ENCODE data around the gene CCL22.
A peak's percentile ranks its signal among the peaks of the same experiment; 100 is the strongest.
"Not testable (repeated sequence)": the region's sequence is repeated elsewhere in the genome, so short reads cannot be mapped to it uniquely, and the experiment has no call there.

Gene CCL22

GRCh38 chr16:57372372-57373116 is 14.0 kb downstream of the CCL22 start, which contains the start of gene CX3CL1:
TSS of gene CX3CL1 (plus strand) at chr16:57372490. CDS start at chr16:57372569, 79 bp downstream.
- no peak for TF ChIP-seq CTCF (IDR thresholded peaks at IDR 0.05; ENCODE audit: control extremely low read depth, extremely low read depth, low read depth, missing control alignments)
- POLR2A ChIA-PET = interaction anchor here (1.0 kb wide), 3 partner anchors 14 to 29 kb away, joined by 3 to 6 read pairs (median 3); no protein-coding TSS in a partner anchor
- CTCF ChIA-PET = interaction anchor here (1.0 to 10.2 kb wide), 4 partner anchors 10 to 72 kb away, joined by 5 to 87 read pairs (median 7); no protein-coding TSS in a partner anchor
- no peak for DNase-seq (ENCODE audit: extremely low spot score)

- ChIA-PET CTCF (interaction anchor here (0.9 to 10.2 kb wide), 4 partner anchors 10 to 72 kb away, joined by 3 to 87 read pairs (median 7); no protein-coding TSS in a partner anchor), POLR2A (interaction anchor here (1.0 kb wide), 3 partner anchors 13 to 28 kb away, joined by 3 to 6 read pairs (median 3); no protein-coding TSS in a partner anchor)
- no peak for TF ChIP-seq CTCF (IDR thresholded peaks at IDR 0.05; ENCODE audit: control extremely low read depth, extremely low read depth, low read depth, missing control alignments)
- DNase-seq (ENCODE audit: extremely low spot score) = peak; percentile 19
Measured at GRCh38 chr16:57373117-57373947, 14.7 kb downstream of the CCL22 start.

GRCh38 chr16:57374067-57374534 is 15.5 kb downstream of the CCL22 start:
- CTCF ChIA-PET = interaction anchor here (0.9 to 10.2 kb wide), 4 partner anchors 28 to 73 kb away, joined by 3 to 87 read pairs (median 4); no protein-coding TSS in a partner anchor
- no peak for TF ChIP-seq CTCF (IDR thresholded peaks at IDR 0.05; ENCODE audit: control extremely low read depth, extremely low read depth, low read depth, missing control alignments)
- POLR2A ChIA-PET = no interaction called here
- DNase-seq (ENCODE audit: extremely low spot score) = peak; percentile 28

- DNase-seq (ENCODE audit: extremely low spot score) = peak; percentile 2
- CTCF ChIA-PET = interaction anchor here (1.0 to 10.2 kb wide), 7 partner anchors 10 to 74 kb away, joined by 3 to 87 read pairs (median 4); partner anchors contain the start of gene CCL22
- POLR2A ChIA-PET = not testable (repeated sequence)
Measured at GRCh38 chr16:57374925-57375465, 16.4 kb downstream of the CCL22 start.

GRCh38 chr16:57376313-57376818 is 17.8 kb downstream of the CCL22 start:
- ChIA-PET CTCF (interaction anchor here (1.3 to 10.2 kb wide), 5 partner anchors 11 to 76 kb away, joined by 3 to 87 read pairs (median 6); partner anchors contain the start of gene CCL22), POLR2A (no interaction called here)
- no peak for TF ChIP-seq CTCF (IDR thresholded peaks at IDR 0.05; ENCODE audit: control extremely low read depth, extremely low read depth, low read depth, missing control alignments)
- DNase-seq (ENCODE audit: extremely low spot score) = no peak

- DNase-seq (ENCODE audit: extremely low spot score) = peak; percentile 86
- CTCF ChIA-PET = interaction anchor here (0.7 to 10.2 kb wide), 16 partner anchors 9 to 145 kb away, joined by 3 to 87 read pairs (median 4); partner anchors contain the start of gene CCL17
- no peak for TF ChIP-seq CTCF (IDR thresholded peaks at IDR 0.05; ENCODE audit: control extremely low read depth, extremely low read depth, low read depth, missing control alignments)
- POLR2A ChIA-PET = interaction anchor here (0.8 to 1.0 kb wide), 3 partner anchors 36 to 39 kb away, joined by 3 to 4 read pairs (median 4); no protein-coding TSS in a partner anchor
Measured at GRCh38 chr16:57377080-57377841, 18.7 kb downstream of the CCL22 start.
